HG03135 (cell line): Measurements from ENCODE around the gene RASD2.
"Not testable (repeated sequence)": the region's sequence is repeated elsewhere in the genome, so short reads cannot be mapped to it uniquely, and the experiment has no call there.

ENCODE experiments used
- ATAC-seq: cut with Tn5 transposase; IDR thresholded peaks from one replicate; pipeline ENCODE4 v1.9.1; 2021; ENCODE audit warnings: mild to moderate bottlenecking, moderate library complexity; ENCODE audit not compliant: unreplicated experiment

RASD2 gene

GRCh38 chr22:35540595-35541253, at the start of gene RASD2:
Gene RASD2 (plus strand): TSS chr22:35540831. CDS start chr22:35546810, 5,979 bp downstream.
- no peak for ATAC-seq

GRCh38 chr22:35491061-35491907, 49.3 kb upstream of the RASD2 start:
- not testable (repeated sequence) for ATAC-seq

- no peak for ATAC-seq
Measured at GRCh38 chr22:35491908-35492380, 48.7 kb upstream of the RASD2 start.

- ATAC-seq, result no peak
Measured at GRCh38 chr22:35493074-35493473, 47.6 kb upstream of the RASD2 start.

GRCh38 chr22:35495711-35496110, 44.9 kb upstream of the RASD2 start:
- not testable (repeated sequence) for ATAC-seq

GRCh38 chr22:35496768-35497312, 43.8 kb upstream of the RASD2 start:
- ATAC-seq, result no peak

- ATAC-seq, result no peak
Measured at GRCh38 chr22:35498026-35498800, 42.4 kb upstream of the RASD2 start.

GRCh38 chr22:35502836-35503235, 37.8 kb upstream of the RASD2 start:
- ATAC-seq, result no peak

GRCh38 chr22:35505399-35506258, 35.0 kb upstream of the RASD2 start:
- ATAC-seq, result no peak

GRCh38 chr22:35506259-35506570, 34.4 kb upstream of the RASD2 start:
- no peak for ATAC-seq

GRCh38 chr22:35507851-35508250, 32.8 kb upstream of the RASD2 start:
- not testable (repeated sequence) for ATAC-seq

GRCh38 chr22:35509451-35509850, 31.2 kb upstream of the RASD2 start:
- ATAC-seq, result no peak

- ATAC-seq, result no peak
Measured at GRCh38 chr22:35509960-35510359, 30.7 kb upstream of the RASD2 start.

GRCh38 chr22:35510481-35510934, 30.1 kb upstream of the RASD2 start:
- ATAC-seq, result no peak

- no peak for ATAC-seq
Measured at GRCh38 chr22:35510951-35511350, 29.7 kb upstream of the RASD2 start.

GRCh38 chr22:35514366-35514765, 26.3 kb upstream of the RASD2 start:
- ATAC-seq, result no peak

- not testable (repeated sequence) for ATAC-seq
Measured at GRCh38 chr22:35515952-35516351, 24.7 kb upstream of the RASD2 start.

- no peak for ATAC-seq
Measured at GRCh38 chr22:35516723-35517122, 23.9 kb upstream of the RASD2 start.

- ATAC-seq, result no peak
Measured at GRCh38 chr22:35517207-35517606, 23.4 kb upstream of the RASD2 start.
